Measurements from ENCODE around the gene CEP164. TPM values are rescaled to one million over a fixed set of nuclear protein-coding genes. Genes with fewer than 3 reads are reported as not detected.

The CEP164 gene
- polyA plus RNA-seq, 1 donor from 2014 or later: 27.4 TPM

DNA sequence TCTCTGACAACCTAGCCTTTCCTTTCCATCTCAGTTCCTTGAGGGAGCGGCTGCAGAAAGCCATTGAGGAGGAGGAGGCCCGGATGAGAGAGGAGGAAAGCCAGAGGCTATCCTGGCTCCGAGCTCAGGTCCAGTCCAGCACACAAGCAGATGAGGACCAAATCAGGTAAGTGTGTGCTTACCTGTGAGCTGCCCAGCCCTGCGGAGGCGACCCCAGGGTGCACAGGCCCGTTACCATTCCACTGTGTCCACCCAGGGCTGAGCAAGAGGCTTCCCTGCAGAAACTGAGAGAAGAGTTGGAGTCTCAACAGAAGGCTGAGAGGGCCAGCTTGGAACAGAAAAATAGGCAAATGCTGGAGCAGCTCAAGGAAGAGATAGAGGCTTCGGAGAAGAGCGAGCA lies 63.1 kb downstream of the CEP164 start:
- no peak overlapping the region for H3K9ac ChIP-seq (ENCODE audit: low read length)
- no peaks in the 10 kb centered on the region for H3K9me3 ChIP-seq (ENCODE audit: low read length)
- no peaks in the 10 kb centered on the region for H3K36me3 ChIP-seq (ENCODE audit: insufficient read depth, low read length)
- no peaks in the 10 kb centered on the region for H3K9me2 ChIP-seq (ENCODE audit: insufficient read depth, low read length)
- no peak overlapping the region for H3K4me3 ChIP-seq (ENCODE audit: low read length)
- TF ChIP-seq RAD21 (conservative IDR thresholded peaks at IDR 0.05): no peak
- TF ChIP-seq, protein P1, sequence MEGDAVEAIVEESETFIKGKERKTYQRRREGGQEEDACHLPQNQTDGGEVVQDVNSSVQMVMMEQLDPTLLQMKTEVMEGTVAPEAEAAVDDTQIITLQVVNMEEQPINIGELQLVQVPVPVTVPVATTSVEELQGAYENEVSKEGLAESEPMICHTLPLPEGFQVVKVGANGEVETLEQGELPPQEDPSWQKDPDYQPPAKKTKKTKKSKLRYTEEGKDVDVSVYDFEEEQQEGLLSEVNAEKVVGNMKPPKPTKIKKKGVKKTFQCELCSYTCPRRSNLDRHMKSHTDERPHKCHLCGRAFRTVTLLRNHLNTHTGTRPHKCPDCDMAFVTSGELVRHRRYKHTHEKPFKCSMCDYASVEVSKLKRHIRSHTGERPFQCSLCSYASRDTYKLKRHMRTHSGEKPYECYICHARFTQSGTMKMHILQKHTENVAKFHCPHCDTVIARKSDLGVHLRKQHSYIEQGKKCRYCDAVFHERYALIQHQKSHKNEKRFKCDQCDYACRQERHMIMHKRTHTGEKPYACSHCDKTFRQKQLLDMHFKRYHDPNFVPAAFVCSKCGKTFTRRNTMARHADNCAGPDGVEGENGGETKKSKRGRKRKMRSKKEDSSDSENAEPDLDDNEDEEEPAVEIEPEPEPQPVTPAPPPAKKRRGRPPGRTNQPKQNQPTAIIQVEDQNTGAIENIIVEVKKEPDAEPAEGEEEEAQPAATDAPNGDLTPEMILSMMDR (IDR thresholded peaks at IDR 0.05; ENCODE audit: poor library complexity, severe bottlenecking): no peak
- TF ChIP-seq, protein P2, sequence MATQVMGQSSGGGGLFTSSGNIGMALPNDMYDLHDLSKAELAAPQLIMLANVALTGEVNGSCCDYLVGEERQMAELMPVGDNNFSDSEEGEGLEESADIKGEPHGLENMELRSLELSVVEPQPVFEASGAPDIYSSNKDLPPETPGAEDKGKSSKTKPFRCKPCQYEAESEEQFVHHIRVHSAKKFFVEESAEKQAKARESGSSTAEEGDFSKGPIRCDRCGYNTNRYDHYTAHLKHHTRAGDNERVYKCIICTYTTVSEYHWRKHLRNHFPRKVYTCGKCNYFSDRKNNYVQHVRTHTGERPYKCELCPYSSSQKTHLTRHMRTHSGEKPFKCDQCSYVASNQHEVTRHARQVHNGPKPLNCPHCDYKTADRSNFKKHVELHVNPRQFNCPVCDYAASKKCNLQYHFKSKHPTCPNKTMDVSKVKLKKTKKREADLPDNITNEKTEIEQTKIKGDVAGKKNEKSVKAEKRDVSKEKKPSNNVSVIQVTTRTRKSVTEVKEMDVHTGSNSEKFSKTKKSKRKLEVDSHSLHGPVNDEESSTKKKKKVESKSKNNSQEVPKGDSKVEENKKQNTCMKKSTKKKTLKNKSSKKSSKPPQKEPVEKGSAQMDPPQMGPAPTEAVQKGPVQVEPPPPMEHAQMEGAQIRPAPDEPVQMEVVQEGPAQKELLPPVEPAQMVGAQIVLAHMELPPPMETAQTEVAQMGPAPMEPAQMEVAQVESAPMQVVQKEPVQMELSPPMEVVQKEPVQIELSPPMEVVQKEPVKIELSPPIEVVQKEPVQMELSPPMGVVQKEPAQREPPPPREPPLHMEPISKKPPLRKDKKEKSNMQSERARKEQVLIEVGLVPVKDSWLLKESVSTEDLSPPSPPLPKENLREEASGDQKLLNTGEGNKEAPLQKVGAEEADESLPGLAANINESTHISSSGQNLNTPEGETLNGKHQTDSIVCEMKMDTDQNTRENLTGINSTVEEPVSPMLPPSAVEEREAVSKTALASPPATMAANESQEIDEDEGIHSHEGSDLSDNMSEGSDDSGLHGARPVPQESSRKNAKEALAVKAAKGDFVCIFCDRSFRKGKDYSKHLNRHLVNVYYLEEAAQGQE (IDR thresholded peaks at IDR 0.05; ENCODE audit: borderline replicate concordance): no peak
- TF ChIP-seq SMC3 (conservative IDR thresholded peaks at IDR 0.05; ENCODE audit: poor library complexity): no peak
- no peak for TF ChIP-seq EP300 (conservative IDR thresholded peaks at IDR 0.05; ENCODE audit: poor library complexity, severe bottlenecking)
- TF ChIP-seq EZH2 (IDR thresholded peaks at IDR 0.05; ENCODE audit: borderline replicate concordance, insufficient read depth, low read length, poor library complexity, severe bottlenecking): no peak
- no peak for TF ChIP-seq TAF1 (IDR thresholded peaks at IDR 0.05; ENCODE audit: low read depth)
- H3F3A ChIP-seq (ENCODE audit: insufficient read depth, low read length, poor library complexity, severe bottlenecking): no peaks in the 10 kb centered on the region
- H3K27me3 ChIP-seq (ENCODE audit: insufficient read depth, low read depth, low read length): no peaks in the 10 kb centered on the region
- H3K79me2 ChIP-seq (replicated peaks; ENCODE audit: insufficient read depth, low read length): no peaks in the 10 kb centered on the region
- H2AFZ ChIP-seq (ENCODE audit: low read depth, low read length): no peak overlapping the region
- no peak overlapping the region for H3K27ac ChIP-seq (ENCODE audit: low read length)
- no peaks in the 10 kb centered on the region for H4K20me1 ChIP-seq (ENCODE audit: insufficient read depth)
- no peak overlapping the region for H3K4me2 ChIP-seq (ENCODE audit: low read length)

DNA sequence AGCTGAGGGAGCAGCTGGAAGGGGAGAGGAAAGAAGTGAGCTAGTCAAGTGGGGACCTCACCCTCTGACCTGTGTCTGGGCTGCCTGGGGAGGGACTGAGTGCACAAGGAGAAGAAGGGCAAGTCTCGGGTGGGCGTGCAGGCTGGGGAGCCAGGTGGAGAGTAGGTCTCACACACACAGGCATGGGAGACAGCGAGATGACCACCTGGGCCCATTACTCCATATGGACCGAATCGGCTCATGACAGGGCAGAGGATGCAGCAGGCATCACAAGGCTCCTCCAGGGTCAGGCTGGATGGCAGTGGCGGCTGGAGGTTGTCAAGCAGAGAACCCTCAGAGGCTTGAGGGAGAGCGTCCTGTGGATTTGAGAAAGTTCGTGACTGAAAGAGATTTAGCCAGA lies 63.5 kb downstream of the CEP164 start:
- Histone ChIP-seq H2AFZ (ENCODE audit: low read depth, low read length) (no peak overlapping the region), H3K9ac (ENCODE audit: low read length) (no peak overlapping the region), H3K27ac (ENCODE audit: low read length) (no peak overlapping the region), H3K79me2 (replicated peaks; ENCODE audit: insufficient read depth, low read length) (no peaks in the 10 kb centered on the region), H4K20me1 (ENCODE audit: insufficient read depth) (no peaks in the 10 kb centered on the region), H3K27me3 (ENCODE audit: insufficient read depth, low read depth, low read length) (no peaks in the 10 kb centered on the region), H3K4me2 (ENCODE audit: low read length) (no peak overlapping the region), H3K36me3 (ENCODE audit: insufficient read depth, low read length) (no peaks in the 10 kb centered on the region), H3K4me3 (ENCODE audit: low read length) (no peak overlapping the region), H3F3A (ENCODE audit: insufficient read depth, low read length, poor library complexity, severe bottlenecking) (no peaks in the 10 kb centered on the region), H3K9me2 (ENCODE audit: insufficient read depth, low read length) (no peaks in the 10 kb centered on the region), H3K9me3 (ENCODE audit: low read length) (no peaks in the 10 kb centered on the region)
- no peak for TF ChIP-seq EZH2 (IDR thresholded peaks at IDR 0.05; ENCODE audit: borderline replicate concordance, insufficient read depth, low read length, poor library complexity, severe bottlenecking)
- no peak for TF ChIP-seq EP300 (conservative IDR thresholded peaks at IDR 0.05; ENCODE audit: poor library complexity, severe bottlenecking)
- TF ChIP-seq, protein P2 (IDR thresholded peaks at IDR 0.05; ENCODE audit: borderline replicate concordance): no peak
- TF ChIP-seq MXI1 (conservative IDR thresholded peaks at IDR 0.05; ENCODE audit: poor library complexity, severe bottlenecking): no peak
- TF ChIP-seq SMC3 (conservative IDR thresholded peaks at IDR 0.05; ENCODE audit: poor library complexity): no peak
- TF ChIP-seq, protein P1 (IDR thresholded peaks at IDR 0.05; ENCODE audit: poor library complexity, severe bottlenecking): no peak
- TF ChIP-seq RAD21 (conservative IDR thresholded peaks at IDR 0.05): no peak
- no peak for TF ChIP-seq TAF1 (IDR thresholded peaks at IDR 0.05; ENCODE audit: low read depth)
- no peak for TF ChIP-seq POLR2AphosphoS5 (IDR thresholded peaks at IDR 0.05)
